Astrocyte of the cerebellum (primary cell): ENCODE results near the gene FMO1.

Experiments used
- DNase-seq: peaks from one replicate; pipeline ENCODE4 v3.0.0-alpha.2; 2011; ENCODE audit warnings: low read depth
- H3K4me3 ChIP-seq: 2 replicates; pipeline ENCODE4 v1.5.1; 2011; ENCODE audit warnings: mild to moderate bottlenecking, low read depth, low read length, moderate library complexity
- CTCF ChIP-seq: IDR thresholded peaks from 2 replicates; pipeline ENCODE4 v1.5.1; 2012; ENCODE audit warnings: low read length, low read depth, moderate library complexity, mild to moderate bottlenecking; ENCODE audit errors: missing control alignments
- in situ Hi-C: cut with HindIII; loops from 2 replicates; pipeline ENCODE4 v1.10.0; 2017; ENCODE audit warnings: low sequenced_read_pairs

FMO1 gene

GRCh38 chr1:171212607-171213351 is 35.5 kb upstream of the FMO1 start:
- in situ Hi-C loops = no loop called here
- TF ChIP-seq CTCF = no peak
- DNase-seq = no peak
- H3K4me3 ChIP-seq = no peak overlapping the region

- H3K4me3 ChIP-seq = no peak overlapping the region
- no peak for DNase-seq
- in situ Hi-C loops = no loop called here
- TF ChIP-seq CTCF = no peak
Observed at GRCh38 chr1:171213559-171214454, 34.5 kb upstream of the FMO1 start.

- no peak overlapping the region for H3K4me3 ChIP-seq
- in situ Hi-C loops = no loop called here
- no peak for DNase-seq
- TF ChIP-seq CTCF = no peak
Observed at GRCh38 chr1:171217658-171218443, 30.4 kb upstream of the FMO1 start.

GRCh38 chr1:171218661-171219060 is 29.6 kb upstream of the FMO1 start:
- H3K4me3 ChIP-seq = no peak overlapping the region
- no peak for DNase-seq
- in situ Hi-C loops = no loop called here
- no peak for TF ChIP-seq CTCF

GRCh38 chr1:171219346-171220080 is 28.8 kb upstream of the FMO1 start:
- in situ Hi-C loops = no loop called here
- no peak overlapping the region for H3K4me3 ChIP-seq
- peak; percentile 63 for DNase-seq
- no peak for TF ChIP-seq CTCF

- in situ Hi-C loops = no loop called here
- TF ChIP-seq CTCF = no peak
- H3K4me3 ChIP-seq = peak overlapping the region; percentile 14
- peak; percentile 95 for DNase-seq
Observed at GRCh38 chr1:171220081-171220420, 28.2 kb upstream of the FMO1 start.
